Gastrocnemius medialis (tissue), 4 donors: Measurements from ENCODE around the gene MED27.

ENCODE experiments used
- POLR2A ChIP-seq, 2 donors: fragments of 450-650 bp; IDR thresholded peaks; one replicate each; pipeline ENCODE4 v1.6.1; 2017; ENCODE audit warnings: antibody characterized with exemption in 2 of 2, mild to moderate bottlenecking in 2 of 2, moderate library complexity in 2 of 2
- TF ChIP-seq, protein P1 (sequence below), 5 experiments: fragments of 450-650 bp in 3 of 5; fragments of 200-600 bp in 2 of 5; sonication (generic) in 2 of 5; IDR thresholded peaks in 4 of 5; conservative IDR thresholded peaks in 1 of 5; 1 replicate in 4 of 5; 2 replicates in 1 of 5; pipeline ENCODE4 v1.5.1; 2016 to 2019; ENCODE audit warnings: antibody characterized with exemption in 5 of 5, mild to moderate bottlenecking in 3 of 5, moderate library complexity in 3 of 5

- TF ChIP-seq, protein P1, sequence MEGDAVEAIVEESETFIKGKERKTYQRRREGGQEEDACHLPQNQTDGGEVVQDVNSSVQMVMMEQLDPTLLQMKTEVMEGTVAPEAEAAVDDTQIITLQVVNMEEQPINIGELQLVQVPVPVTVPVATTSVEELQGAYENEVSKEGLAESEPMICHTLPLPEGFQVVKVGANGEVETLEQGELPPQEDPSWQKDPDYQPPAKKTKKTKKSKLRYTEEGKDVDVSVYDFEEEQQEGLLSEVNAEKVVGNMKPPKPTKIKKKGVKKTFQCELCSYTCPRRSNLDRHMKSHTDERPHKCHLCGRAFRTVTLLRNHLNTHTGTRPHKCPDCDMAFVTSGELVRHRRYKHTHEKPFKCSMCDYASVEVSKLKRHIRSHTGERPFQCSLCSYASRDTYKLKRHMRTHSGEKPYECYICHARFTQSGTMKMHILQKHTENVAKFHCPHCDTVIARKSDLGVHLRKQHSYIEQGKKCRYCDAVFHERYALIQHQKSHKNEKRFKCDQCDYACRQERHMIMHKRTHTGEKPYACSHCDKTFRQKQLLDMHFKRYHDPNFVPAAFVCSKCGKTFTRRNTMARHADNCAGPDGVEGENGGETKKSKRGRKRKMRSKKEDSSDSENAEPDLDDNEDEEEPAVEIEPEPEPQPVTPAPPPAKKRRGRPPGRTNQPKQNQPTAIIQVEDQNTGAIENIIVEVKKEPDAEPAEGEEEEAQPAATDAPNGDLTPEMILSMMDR (IDR thresholded peaks at IDR 0.05 in 4 of 5, conservative IDR thresholded peaks at IDR 0.05 in 1 of 5), result no peak
- no peak for TF ChIP-seq POLR2A (IDR thresholded peaks at IDR 0.05)
Measured at GRCh38 chr9:131833906-131834305, 245.8 kb downstream of the MED27 start.
